H1 (cell line): ENCODE measurements around the gene TBCD. TPM values are rescaled to one million over a fixed set of nuclear protein-coding genes. Genes with fewer than 3 reads are reported as not detected.

Experiments
- BRCA1 ChIP-seq: IDR thresholded peaks from 2 replicates; pipeline ENCODE4 v1.6.1; 2012; ENCODE audit warnings: low read depth, low read length, improper control_type of control experiment
- CREB1 ChIP-seq: IDR thresholded peaks from 2 replicates; pipeline ENCODE4 v1.6.1; 2012; ENCODE audit warnings: inconsistent platforms
- HDAC2 ChIP-seq, 2 experiments: fragments of 300-600 bp in 1 of 2; sonication (generic) in 1 of 2; IDR thresholded peaks; 2 replicates each; pipeline ENCODE4 v1.6.1; 2011 to 2012; ENCODE audit warnings: low read depth in 2 of 2, low read length in 2 of 2, mild to moderate bottlenecking in 2 of 2, moderate library complexity in 2 of 2, borderline replicate concordance in 1 of 2, inconsistent platforms in 1 of 2
- TCF12 ChIP-seq: IDR thresholded peaks from 2 replicates; pipeline ENCODE4 v1.6.1; 2011; ENCODE audit warnings: low read depth, mild to moderate bottlenecking, low read length
- polyA plus RNA-seq, 7 experiments: library from polyadenylated mRNA; depleted of rRNA in 3 of 7; stranded (reverse) in 5 of 7; unstranded in 2 of 7; fragments of >200 nt in 5 of 7; fragments of 200-250 nt in 2 of 7; gene quantifications; 1 replicate in 5 of 7; 2 replicates in 1 of 7; 4 replicates in 1 of 7; pipeline versions ENCODE4 v1.2.1 to v1.2.3, GENCODE V29; 2011 to 2013; ENCODE audit warnings: missing spikeins in 2 of 7, mixed read lengths in 2 of 7
- total RNA-seq: library from RNA; stranded (reverse); fragmentation: NEBNext Ultra II Directional; extraction: Animal tissue kit (Norgen Biotek cat#: 25700); gene quantifications from 2 replicates; pipeline ENCODE4 v1.2.1, GENCODE V29; 2021

Gene TBCD
- total and polyA plus RNA-seq, 2 of the 8 experiments (the other 6 are each of a cell fraction or from before 2014, with no cell fraction given) = 118 to 162 TPM

- TF ChIP-seq HDAC2 (IDR thresholded peaks at IDR 0.05; ENCODE audit: borderline replicate concordance in 1 of 2, low read depth in 2 of 2, low read length in 2 of 2) = no peak
- no peak for TF ChIP-seq TCF12
- TF ChIP-seq CREB1 = no peak
- no peak for TF ChIP-seq BRCA1
Measured at GRCh38 chr17:82912484-82913089, 160.7 kb downstream of the TBCD start (continued).
